GM23338 (cell line): ENCODE results near the gene ABR.

Source experiments
- CREB1 ChIP-seq: fragments of 250-450 bp; sonication (Bioruptor Pico); IDR thresholded peaks from 2 replicates; pipeline ENCODE4 v1.5.0; 2020; ENCODE audit warnings: low read depth, mild to moderate bottlenecking, moderate library complexity
- EZH2 ChIP-seq: fragments of 200-600 bp; sonication (generic); IDR thresholded peaks from one replicate; pipeline ENCODE4 v1.8.0; 2017; ENCODE audit warnings: antibody characterized with exemption, mild to moderate bottlenecking, low read depth; ENCODE audit not compliant: unreplicated experiment
- JUNB ChIP-seq: IDR thresholded peaks from one replicate; pipeline ENCODE4 v1.6.1; 2016; ENCODE audit warnings: antibody characterized with exemption; ENCODE audit not compliant: unreplicated experiment
- POLR2AphosphoS5 ChIP-seq: IDR thresholded peaks from 2 replicates; pipeline ENCODE4 v1.6.1; 2016; ENCODE audit warnings: antibody characterized with exemption, low read depth
- ZNF114 ChIP-seq: fragments of 250-450 bp; sonication (Bioruptor Pico); IDR thresholded peaks from 2 replicates; pipeline ENCODE4 v1.5.0; 2020; ENCODE audit warnings: mild to moderate bottlenecking, moderate library complexity
- ZNF331 ChIP-seq: fragments of 250-450 bp; sonication (Bioruptor Pico); IDR thresholded peaks from 2 replicates; pipeline ENCODE4 v1.5.0; 2020; ENCODE audit warnings: low read depth, mild to moderate bottlenecking, moderate library complexity
- TF ChIP-seq, protein P1 (sequence below): IDR thresholded peaks from 2 replicates; pipeline ENCODE4 v1.6.1; 2016; ENCODE audit warnings: antibody characterized with exemption
- TF ChIP-seq, protein P2 (sequence below), 2 experiments: fragments of 200-600 bp in 1 of 2; sonication (generic) in 1 of 2; conservative IDR thresholded peaks; 2 replicates each; pipeline versions ENCODE4 v1.5.1 to v1.6.1; 2016 to 2017; ENCODE audit warnings: antibody characterized with exemption in 2 of 2, low read depth in 2 of 2, mild to moderate bottlenecking in 2 of 2, moderate library complexity in 1 of 2
- TF ChIP-seq, protein P3 (sequence below): IDR thresholded peaks from one replicate; pipeline ENCODE4 v1.6.1; 2018; ENCODE audit warnings: antibody characterized with exemption; ENCODE audit not compliant: unreplicated experiment

DNA sequence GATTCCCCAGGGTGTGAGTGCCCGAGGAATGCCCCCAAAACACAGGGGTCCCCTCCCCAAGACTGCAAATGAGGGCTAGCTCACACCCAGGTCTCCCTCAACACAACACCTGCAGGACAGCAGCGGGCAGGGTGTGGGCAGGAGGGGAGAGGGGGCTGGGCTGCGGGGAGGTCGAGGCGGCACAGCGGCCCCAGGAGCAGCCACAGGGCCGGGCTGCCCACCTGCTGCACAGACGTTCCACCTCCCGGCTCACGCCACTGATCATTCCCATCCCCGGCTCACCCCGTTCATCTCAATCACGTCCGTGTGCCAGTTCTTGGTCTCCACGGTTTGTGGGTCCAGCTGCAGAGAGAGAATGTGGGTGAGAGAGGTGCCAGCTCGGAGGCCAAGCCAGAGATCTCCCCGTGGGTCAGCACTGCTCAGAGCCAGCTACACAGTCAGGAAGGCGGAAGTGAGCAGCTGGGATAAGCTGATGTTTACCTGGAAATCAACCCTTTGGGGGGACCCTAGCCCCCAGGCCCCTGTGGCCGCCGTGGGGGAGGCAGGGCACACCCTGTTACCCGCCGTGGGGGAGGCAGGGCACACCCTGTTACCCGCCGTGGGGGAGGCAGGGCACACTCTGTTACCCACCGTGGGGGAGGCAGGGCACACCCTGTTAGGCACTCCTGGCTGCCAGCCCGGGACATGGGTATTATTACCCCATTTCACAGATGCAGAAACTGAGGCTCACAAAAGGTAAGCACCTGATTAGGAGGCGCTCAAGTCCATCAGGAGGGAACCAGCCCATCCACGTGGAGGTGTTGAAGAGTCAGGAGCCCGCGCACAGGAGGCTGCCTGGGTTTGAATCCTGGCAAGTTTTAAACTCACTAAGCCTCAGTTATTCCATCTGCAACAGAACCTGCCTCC is 166.7 kb downstream of the ABR start:
- no peak for TF ChIP-seq ZNF114 (CRISPR knock-in tag)
- TF ChIP-seq, protein P1, sequence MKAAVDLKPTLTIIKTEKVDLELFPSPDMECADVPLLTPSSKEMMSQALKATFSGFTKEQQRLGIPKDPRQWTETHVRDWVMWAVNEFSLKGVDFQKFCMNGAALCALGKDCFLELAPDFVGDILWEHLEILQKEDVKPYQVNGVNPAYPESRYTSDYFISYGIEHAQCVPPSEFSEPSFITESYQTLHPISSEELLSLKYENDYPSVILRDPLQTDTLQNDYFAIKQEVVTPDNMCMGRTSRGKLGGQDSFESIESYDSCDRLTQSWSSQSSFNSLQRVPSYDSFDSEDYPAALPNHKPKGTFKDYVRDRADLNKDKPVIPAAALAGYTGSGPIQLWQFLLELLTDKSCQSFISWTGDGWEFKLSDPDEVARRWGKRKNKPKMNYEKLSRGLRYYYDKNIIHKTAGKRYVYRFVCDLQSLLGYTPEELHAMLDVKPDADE = no peak
- TF ChIP-seq, protein P2, sequence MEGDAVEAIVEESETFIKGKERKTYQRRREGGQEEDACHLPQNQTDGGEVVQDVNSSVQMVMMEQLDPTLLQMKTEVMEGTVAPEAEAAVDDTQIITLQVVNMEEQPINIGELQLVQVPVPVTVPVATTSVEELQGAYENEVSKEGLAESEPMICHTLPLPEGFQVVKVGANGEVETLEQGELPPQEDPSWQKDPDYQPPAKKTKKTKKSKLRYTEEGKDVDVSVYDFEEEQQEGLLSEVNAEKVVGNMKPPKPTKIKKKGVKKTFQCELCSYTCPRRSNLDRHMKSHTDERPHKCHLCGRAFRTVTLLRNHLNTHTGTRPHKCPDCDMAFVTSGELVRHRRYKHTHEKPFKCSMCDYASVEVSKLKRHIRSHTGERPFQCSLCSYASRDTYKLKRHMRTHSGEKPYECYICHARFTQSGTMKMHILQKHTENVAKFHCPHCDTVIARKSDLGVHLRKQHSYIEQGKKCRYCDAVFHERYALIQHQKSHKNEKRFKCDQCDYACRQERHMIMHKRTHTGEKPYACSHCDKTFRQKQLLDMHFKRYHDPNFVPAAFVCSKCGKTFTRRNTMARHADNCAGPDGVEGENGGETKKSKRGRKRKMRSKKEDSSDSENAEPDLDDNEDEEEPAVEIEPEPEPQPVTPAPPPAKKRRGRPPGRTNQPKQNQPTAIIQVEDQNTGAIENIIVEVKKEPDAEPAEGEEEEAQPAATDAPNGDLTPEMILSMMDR (conservative IDR thresholded peaks at IDR 0.05; ENCODE audit: low read depth in 2 of 2) = no peak
- no peak for TF ChIP-seq EZH2
- TF ChIP-seq, protein P3, sequence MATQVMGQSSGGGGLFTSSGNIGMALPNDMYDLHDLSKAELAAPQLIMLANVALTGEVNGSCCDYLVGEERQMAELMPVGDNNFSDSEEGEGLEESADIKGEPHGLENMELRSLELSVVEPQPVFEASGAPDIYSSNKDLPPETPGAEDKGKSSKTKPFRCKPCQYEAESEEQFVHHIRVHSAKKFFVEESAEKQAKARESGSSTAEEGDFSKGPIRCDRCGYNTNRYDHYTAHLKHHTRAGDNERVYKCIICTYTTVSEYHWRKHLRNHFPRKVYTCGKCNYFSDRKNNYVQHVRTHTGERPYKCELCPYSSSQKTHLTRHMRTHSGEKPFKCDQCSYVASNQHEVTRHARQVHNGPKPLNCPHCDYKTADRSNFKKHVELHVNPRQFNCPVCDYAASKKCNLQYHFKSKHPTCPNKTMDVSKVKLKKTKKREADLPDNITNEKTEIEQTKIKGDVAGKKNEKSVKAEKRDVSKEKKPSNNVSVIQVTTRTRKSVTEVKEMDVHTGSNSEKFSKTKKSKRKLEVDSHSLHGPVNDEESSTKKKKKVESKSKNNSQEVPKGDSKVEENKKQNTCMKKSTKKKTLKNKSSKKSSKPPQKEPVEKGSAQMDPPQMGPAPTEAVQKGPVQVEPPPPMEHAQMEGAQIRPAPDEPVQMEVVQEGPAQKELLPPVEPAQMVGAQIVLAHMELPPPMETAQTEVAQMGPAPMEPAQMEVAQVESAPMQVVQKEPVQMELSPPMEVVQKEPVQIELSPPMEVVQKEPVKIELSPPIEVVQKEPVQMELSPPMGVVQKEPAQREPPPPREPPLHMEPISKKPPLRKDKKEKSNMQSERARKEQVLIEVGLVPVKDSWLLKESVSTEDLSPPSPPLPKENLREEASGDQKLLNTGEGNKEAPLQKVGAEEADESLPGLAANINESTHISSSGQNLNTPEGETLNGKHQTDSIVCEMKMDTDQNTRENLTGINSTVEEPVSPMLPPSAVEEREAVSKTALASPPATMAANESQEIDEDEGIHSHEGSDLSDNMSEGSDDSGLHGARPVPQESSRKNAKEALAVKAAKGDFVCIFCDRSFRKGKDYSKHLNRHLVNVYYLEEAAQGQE = no peak
- TF ChIP-seq JUNB = no peak
- no peak for TF ChIP-seq POLR2AphosphoS5
- TF ChIP-seq CREB1 = no peak
- TF ChIP-seq ZNF331 (CRISPR knock-in tag) = no peak
